Activated CD4-positive, alpha-beta T cell treated with anti-CD3 and anti-CD28 coated beads, Interleukin-2, amount 50 U/mL, for 48 hours (primary cell): ENCODE results near the gene CEP162.
"Not testable (repeated sequence)": the region's sequence is repeated elsewhere in the genome, so short reads cannot be mapped to it uniquely, and the experiment has no call there.

Experiments
- DNase-seq, 2 experiments: peaks; one replicate each; pipeline ENCODE4 v3.0.0-alpha.2; 2020

Gene CEP162

GRCh38 chr6:84086056-84086455 lies 141.4 kb downstream of the CEP162 start:
- DNase-seq: no peak

DNA sequence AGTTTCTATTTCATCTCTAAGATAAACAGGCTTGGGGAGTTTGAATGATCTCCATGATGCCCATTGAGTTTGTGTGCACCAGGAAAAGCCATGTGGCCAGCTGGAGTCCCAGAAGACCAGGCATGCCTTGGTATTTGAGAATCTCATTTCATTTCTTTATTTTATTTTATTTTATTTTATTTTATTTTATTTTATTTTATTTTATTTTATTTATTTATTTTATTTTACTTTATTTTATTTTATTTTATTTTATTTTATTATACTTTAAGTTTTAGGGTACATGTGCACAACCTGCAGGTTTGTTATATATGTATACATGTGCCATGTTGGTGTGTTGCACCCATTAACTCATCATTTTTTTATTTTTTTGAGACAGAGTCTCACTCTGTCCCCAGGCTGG lies 142.7 kb downstream of the CEP162 start:
- DNase-seq: not testable (repeated sequence)

DNA sequence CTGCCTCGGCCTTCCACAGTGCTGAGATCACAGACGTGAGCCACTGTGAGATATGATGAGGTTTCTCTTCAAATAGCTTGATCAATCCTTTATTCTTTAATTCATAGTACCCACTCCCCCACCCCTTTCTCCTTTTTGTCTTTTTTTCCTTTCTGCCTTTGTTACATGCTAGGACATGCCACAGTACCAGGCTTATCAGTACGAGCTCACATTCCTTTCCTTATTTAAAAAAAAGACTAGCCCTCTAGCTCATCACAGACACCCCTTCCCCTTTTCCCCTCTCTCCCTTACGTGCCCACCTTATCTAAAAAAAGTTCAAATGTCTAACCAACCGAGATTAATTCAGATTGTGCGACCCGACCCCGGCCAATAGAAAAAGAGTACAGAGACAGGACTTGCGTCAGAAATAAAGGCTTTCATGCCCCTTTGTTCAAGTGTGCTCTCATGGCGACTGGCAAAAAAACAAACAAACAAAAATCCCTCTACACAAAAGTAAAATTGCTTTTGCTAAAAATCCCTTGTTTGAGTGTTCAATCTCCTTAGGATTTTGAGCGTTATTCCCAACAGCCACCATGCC lies 144.7 kb downstream of the CEP162 start:
- no peak for DNase-seq

DNA sequence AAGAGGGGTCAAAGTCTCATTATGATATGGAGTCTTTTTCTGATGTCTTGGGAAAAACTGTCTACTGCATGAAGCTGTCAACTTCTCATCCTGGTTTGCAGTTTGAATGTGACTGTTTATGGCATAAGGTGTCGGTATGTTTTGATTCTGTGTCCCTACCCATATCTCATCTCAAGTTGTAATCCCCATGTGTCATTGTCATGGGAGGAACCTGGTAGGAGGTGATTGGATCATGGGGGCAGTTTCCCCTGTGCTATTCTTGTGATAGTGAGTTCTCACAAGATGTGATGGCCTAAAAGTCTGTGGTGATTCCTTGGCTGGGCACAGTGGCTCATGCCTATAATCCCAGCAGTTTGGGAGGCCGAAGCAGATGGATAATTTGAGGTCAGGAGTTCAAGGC lies 146.2 kb downstream of the CEP162 start:
- no peak for DNase-seq

- DNase-seq: no peak
These were observed 149.1 kb downstream of the CEP162 start for GRCh38 chr6:84078335-84078734.

GRCh38 chr6:84077645-84078044 lies 149.8 kb downstream of the CEP162 start:
- no peak for DNase-seq

DNA sequence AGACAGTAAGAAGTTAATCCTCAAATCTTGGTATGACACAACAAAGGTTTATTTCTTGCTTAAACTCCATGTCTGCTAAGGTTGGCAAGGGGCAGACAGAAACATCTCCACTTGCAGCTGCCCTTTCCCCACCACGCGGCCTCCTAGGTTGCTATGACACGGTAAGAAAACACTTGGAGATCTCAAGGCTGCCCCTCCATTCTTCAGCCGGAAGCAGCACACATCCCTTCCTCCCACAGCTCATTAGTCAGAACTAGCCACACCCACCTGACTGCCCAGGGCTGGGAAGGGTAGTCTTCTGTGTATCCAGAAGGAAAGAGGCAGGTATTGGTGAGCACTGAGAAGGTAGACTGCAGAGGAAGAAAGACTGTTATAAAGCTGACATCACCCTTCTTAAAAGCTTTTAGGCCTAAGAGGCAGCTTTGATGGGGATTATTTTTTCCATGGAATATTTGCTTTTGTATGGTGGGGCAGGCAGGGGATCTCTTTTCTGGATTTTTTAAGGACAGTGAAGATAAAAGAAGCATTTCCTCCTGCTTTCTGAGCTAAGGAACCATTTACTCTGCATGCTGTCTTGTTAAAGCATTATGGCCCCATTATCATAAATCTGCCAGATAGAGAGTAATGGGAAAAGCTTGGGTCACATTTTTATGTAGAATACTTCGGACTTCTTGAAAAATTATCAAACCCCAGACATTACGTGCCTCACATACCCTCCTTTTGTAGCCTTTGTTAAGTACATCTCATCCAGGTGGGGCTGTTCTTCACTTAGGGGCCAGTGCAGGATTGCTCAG lies 152.3 kb downstream of the CEP162 start:
- DNase-seq: no peak
